ENCODE measurements around the gene ZFHX3.

ZFHX3 gene

GRCh38 chr16:73056921-73057290 is 9.0 kb upstream of the ZFHX3 start:
- DNase-seq (ENCODE audit: low read depth), result no peak

- DNase-seq (ENCODE audit: low read depth), result no peak
These were observed 8.5 kb upstream of the ZFHX3 start for GRCh38 chr16:73056448-73056847.

DNA sequence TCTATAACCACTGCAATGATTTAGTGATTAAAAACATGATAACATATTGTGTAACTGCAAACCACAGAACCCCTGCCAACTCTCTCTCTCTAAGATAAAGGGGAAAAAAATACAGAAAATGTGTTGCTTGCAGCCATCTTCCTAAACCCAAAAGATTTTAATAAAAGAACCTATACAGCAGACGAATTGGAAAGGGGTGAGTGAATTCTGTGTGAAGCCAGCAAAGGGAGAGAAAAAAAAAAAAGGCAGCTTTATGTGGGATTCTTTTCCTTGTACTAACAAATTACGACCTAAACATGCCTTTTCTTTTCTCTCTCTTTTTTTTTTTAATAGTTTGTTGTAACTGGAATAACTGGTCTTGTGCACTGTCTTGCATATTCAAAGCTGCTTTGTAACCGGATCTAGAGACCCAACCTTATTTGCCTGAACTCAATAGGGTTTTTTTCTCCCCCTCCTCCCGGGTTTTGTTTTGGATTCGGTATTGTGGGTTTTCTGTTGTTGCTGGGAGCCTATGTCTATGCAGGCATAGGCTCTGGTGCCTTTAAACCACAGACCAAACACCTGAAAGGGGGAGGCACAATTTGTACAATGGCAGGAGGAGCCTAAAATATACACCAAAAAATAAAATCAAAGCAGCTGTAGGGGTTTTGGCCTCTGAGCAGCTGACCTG is 7.0 kb upstream of the ZFHX3 start:
- no peak for DNase-seq (ENCODE audit: low read depth)

DNA sequence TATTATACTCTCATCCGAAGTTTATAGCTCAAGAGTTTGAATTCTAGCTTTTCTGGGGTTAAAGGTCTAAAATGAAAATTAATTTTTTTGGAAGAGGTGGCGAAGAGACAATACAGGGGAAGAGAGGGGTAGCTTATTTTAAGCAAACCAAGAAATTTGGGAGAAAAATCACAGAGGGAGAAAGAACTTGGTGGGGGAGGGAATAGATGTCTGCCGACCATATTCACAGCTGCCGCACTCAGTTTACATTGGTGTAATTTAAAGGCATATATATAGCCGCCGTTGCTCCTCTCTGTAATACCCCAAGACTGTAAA is 6.5 kb upstream of the ZFHX3 start:
- DNase-seq (ENCODE audit: low read depth), result no peak

DNA sequence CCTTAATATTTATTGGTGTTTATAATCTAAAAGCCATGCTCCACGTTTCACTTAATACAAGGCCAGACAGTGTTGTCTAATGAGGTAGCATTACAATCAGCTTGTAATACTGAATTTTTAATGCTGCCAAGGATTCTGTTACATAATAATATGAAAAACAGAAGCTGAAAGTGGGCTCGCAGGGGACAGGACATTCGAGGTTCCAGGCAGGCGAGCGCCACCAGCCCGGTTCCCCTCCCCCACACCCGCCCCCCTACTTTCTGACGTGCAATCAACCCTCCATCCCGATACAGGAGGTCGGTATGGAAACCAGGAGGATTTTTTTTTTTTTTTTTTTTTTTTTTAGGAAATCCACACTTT is 6.2 kb upstream of the ZFHX3 start:
- no peak for DNase-seq (ENCODE audit: low read depth)

DNA sequence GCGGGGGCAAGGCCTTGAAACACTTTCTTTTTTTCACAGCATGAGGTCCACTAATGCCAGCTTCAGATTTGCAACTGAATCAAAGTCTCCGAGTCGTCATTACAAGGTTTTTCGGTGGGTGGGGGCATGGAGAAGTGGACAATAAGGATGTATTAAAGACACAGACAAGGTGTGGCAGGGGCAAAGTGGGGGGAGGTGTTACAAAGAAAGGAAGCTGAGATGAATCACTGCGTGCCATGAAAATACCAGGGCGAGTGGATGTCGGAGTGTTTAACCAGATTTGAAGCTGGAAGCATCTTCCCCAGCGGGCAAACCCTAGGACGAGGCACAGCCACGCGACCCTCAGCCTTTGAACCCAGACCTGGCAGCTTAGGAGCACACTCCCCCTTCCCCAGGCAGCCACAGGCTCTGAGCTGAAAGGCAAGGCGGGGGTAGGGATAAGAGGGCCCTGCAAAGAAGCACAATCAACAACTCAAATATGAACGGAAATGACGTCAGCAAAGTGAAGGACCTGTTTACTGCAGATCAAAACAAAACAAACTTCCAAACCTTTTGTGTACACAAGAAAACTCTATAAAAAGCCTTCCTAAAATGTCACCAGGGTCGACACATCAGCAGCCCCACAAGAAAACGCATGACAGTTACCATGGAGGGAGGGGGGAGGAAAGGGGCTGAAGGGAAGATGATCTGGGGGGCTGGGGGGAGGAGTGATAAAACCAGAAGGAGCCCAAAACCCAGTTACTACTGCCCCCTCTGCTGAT is 5.6 kb upstream of the ZFHX3 start:
- DNase-seq (ENCODE audit: low read depth), result no peak

GRCh38 chr16:73053038-73053363 is 5.1 kb upstream of the ZFHX3 start:
- DNase-seq (ENCODE audit: low read depth), result no peak

- no peak for DNase-seq (ENCODE audit: low read depth)
These were observed 4.6 kb upstream of the ZFHX3 start for GRCh38 chr16:73052576-73052975.

GRCh38 chr16:73051961-73052360 is 4.0 kb upstream of the ZFHX3 start:
- no peak for DNase-seq (ENCODE audit: low read depth)

DNA sequence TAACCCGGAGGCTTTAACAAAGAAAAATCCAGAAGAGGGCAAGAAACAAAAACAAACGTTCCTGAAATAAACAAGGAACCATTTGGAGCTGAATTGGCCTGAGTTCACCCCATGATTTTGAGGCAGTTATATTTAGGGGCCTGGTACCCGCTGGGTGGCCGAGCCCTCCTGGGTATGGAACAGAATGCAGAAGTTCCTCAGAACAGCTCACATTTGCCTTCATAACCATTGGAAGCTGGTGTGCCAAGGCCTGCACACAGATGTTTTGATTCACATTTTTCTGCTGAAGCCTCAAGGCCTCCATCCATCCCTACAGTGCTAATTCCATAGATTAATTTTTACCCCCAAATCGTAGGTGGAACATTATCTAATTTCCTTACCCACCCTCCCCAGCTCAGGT is 3.3 kb upstream of the ZFHX3 start:
- no peak for DNase-seq (ENCODE audit: low read depth)

- DNase-seq (ENCODE audit: low read depth), result no peak
These were observed 2.5 kb upstream of the ZFHX3 start for GRCh38 chr16:73050201-73051099.

DNA sequence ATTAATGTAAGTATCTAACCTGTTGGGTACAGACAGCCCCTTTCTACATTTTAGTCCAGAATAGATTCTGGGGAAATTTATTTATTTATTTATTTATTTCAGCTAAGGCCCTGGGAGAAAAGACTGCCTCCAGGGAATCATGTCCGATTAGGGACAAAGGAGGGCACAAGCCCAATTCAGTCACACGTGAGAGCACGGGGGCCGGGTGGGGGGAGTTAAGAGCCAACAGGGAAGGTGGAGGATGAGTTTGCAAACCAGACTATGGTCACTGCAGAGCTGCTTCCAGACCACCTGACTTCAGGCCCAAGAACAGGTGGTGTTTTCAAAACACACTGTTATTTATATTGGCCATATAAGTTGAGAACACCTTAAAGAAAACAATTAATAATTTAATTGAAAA is 1.6 kb upstream of the ZFHX3 start:
- DNase-seq (ENCODE audit: low read depth), result no peak

DNA sequence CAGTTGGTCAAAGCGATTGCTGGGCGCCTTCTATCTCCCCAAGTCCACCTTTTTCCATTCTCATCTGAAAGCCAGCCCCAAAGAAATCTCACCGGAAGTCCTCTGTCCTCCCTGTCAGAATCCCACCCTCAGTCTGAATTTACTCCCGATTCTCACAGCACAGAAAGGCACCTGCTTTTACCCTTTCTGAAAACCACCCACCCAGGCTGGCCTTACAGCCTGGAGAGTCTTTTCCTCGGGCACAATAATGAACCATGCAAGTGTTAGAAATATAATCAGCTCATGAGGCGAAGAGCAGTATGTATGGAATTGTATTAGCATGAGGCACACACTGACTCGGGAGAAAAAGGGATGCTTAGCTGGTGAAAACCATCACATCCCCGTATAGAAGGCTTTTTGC is 1.2 kb upstream of the ZFHX3 start:
- DNase-seq (ENCODE audit: low read depth), result no peak

- no peak for DNase-seq (ENCODE audit: low read depth)
These were observed 558 bp upstream of the ZFHX3 start for GRCh38 chr16:73048292-73049080.

DNA sequence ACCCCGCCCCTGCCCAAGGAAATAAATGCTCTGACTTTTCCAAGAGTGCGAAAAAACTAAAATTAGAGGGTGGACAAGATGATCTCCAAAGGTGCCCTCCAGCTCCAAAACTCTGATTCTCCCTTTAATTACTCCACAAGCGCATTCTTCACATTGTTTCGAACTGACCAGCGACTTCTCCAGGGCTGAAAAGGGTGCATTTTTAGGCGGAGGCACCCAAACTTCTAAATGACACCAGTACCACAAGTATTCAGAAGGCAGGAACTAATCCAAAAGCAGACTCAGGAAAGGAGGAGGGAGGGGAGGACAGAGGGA is 750 bp downstream of the ZFHX3 start:
- no peak for DNase-seq (ENCODE audit: low read depth)

- no peak for DNase-seq (ENCODE audit: low read depth)
These were observed 1.1 kb downstream of the ZFHX3 start for GRCh38 chr16:73046849-73047214.

DNA sequence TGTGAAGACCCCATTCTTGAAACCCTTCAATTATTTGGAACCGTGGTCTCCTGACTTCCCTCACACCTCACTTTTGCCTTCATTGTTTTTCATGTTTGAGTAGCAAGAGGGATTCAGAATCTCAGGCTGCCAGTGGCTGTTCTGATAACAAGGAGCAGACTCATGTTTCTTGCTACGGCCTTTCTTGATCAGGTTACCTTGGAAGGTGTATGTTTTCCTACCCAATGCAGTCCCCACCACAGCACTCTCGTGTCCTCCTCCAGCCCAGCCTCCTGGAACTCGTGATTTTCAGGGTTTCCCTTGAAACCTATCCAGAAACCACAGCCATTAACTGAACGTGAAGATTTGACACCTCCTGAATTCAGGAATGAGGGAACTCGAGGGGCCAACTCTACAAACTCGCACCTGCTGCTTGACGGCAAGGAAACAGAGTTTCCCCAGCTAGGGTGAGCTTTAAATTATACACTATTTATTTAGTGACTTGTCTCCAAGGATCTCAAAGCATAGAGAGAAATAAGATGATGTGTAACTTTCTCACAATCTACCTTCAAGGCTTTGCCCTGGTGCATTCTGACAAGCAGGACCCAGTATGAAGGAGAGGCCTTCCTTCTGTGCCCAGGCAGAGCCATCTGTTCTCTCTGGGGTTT is 1.6 kb downstream of the ZFHX3 start:
- no peak for DNase-seq (ENCODE audit: low read depth)

DNA sequence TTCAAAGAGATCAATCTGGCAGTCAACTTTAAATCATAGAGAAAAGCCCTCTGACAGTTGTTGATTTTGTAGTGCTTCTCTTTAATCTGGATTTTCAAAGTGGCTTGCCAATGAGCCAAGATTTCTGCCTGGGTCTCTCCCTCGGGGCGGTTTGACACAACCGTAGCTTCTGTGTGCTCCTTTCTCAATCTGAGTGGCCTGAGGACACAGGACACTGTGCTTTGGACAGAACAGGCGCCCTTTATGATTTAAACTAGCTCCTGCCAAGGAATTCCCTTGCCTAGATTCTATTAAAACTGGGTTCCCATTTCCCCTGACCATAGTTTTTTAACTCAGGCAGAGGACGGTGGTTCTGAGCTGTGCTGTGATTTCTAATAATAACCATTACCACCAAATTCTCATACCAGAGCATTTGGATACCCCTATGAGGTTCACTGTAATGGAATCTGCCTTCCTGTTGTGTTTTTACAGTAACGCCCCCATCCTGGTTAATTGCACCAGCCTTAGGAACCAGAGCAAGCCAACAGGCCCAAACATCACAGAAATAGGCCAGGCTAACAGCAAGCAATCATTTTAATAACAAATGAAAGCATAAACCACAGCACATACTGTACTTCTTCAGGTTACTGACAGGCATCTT is 4.0 kb downstream of the ZFHX3 start:
- DNase-seq (ENCODE audit: low read depth), result no peak

DNA sequence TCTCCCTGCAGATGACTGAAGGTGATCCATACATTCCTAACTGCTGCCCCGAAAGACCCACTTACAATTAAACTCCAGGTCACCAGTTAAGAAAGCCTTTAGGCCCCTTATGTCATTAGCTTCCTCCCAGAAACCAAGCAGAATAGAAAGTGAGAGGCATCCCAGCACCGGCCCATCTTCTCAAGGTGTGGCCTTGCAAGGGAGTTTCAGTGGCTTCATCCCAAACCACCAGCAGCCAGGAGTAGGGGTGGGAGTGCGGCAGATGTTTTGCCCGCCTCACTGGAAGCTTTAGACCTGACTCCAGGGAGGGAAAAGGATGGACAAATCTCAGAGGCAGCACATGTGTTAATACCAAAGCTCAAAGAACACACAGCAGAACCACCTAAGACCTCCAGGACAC is 5.1 kb downstream of the ZFHX3 start:
- no peak for DNase-seq (ENCODE audit: low read depth)

- no peak for DNase-seq (ENCODE audit: low read depth)
These were observed 6.3 kb downstream of the ZFHX3 start for GRCh38 chr16:73041676-73042075.

DNA sequence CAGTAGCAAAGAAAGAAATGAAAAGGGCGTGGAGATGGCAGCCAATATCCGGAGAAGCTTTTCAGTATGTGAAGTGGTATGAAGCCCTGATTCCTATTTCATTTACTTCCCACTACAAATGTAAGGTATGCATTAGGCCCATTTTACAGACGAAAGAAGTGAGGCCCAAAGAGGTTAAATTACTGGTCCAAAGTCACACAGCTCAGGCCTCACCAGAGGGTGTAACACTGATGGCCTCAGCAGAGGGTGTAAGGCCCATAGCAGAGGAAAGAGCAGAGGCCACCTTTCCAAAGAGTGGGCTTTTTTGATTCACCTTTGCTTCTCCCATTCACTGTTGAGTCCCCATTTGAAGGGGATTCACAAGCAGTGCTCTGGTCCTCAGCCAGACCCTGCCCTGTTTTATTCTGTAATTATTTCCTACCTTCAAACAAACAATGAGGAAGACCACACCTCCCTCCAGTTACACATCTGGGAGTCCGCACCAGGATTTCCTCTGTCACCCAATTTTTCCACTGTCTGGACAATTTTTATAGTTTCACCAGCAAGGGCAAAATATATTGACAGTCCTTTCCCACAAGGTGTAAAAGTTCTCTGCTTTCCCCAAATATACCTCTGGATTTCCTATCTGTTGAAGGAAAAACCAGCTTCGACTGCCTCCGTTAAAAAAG is 7.1 kb downstream of the ZFHX3 start:
- no peak for DNase-seq (ENCODE audit: low read depth)
